ENCODE data around the gene BCCIP. TPM values are rescaled to one million over a fixed set of nuclear protein-coding genes. Genes with fewer than 3 reads are reported as not detected.

Gene BCCIP
- total RNA-seq, 2 donors from 2014 or later, result 22.5 to 49.2 TPM

GRCh38 chr10:125849448-125849847 is 26.1 kb downstream of the BCCIP start:
- DNase-seq (ENCODE audit: low spot score), result no peak
- peaks cover 21% of the 10 kb centered on the region for H3K36me3 ChIP-seq
- no peak for ATAC-seq (ENCODE audit: insufficient number of reproducible peaks, low FRiP score, low read depth)

GRCh38 chr10:125850766-125851731 is 27.7 kb downstream of the BCCIP start:
- Histone ChIP-seq H3K4me1 (ENCODE audit: control insufficient read depth in 1 of 2, low read depth in 2 of 2) (no peaks in the 10 kb centered on the region), H3K4me3 (no peak overlapping the region), H3K36me3 (peaks cover 21% of the 10 kb centered on the region), H3K9me3 (no peaks in the 10 kb centered on the region), H3K27me3 (replicated peaks; ENCODE audit: insufficient read depth) (no peaks in the 10 kb centered on the region), H3K27ac (no peak overlapping the region)
- ATAC-seq (ENCODE audit: insufficient number of reproducible peaks, low FRiP score, low read depth) (no peak), DNase-seq (ENCODE audit: low spot score) (no peak)
- no peak for TF ChIP-seq CTCF (IDR thresholded peaks at IDR 0.05)

More at GRCh38 chr10:125849448-125849847, 26.1 kb downstream of the BCCIP start:
- Histone ChIP-seq H3K9me3 (no peaks in the 10 kb centered on the region), H3K4me1 (ENCODE audit: control insufficient read depth in 1 of 2, low read depth in 2 of 2) (no peaks in the 10 kb centered on the region), H3K4me3 (no peak overlapping the region), H3K27me3 (replicated peaks; ENCODE audit: insufficient read depth) (no peaks in the 10 kb centered on the region), H3K27ac (no peak overlapping the region)
- TF ChIP-seq CTCF (IDR thresholded peaks at IDR 0.05), result no peak

GRCh38 chr10:125852487-125852886 is 29.1 kb downstream of the BCCIP start:
- DNase-seq (ENCODE audit: low spot score) (no peak), ATAC-seq (ENCODE audit: insufficient number of reproducible peaks, low FRiP score, low read depth) (no peak)
- Histone ChIP-seq H3K27me3 (replicated peaks; ENCODE audit: insufficient read depth) (no peaks in the 10 kb centered on the region), H3K27ac (no peak overlapping the region), H3K36me3 (peaks cover 15% of the 10 kb centered on the region), H3K9me3 (no peaks in the 10 kb centered on the region), H3K4me1 (ENCODE audit: control insufficient read depth in 1 of 2, low read depth in 2 of 2) (no peaks in the 10 kb centered on the region), H3K4me3 (no peak overlapping the region)
- no peak for TF ChIP-seq CTCF (IDR thresholded peaks at IDR 0.05)

- H3K4me1 ChIP-seq (ENCODE audit: control insufficient read depth in 1 of 2, low read depth in 2 of 2), result no peaks in the 10 kb centered on the region
- H3K27ac ChIP-seq, result no peak overlapping the region
- DNase-seq (ENCODE audit: low spot score) (no peak), ATAC-seq (ENCODE audit: insufficient number of reproducible peaks, low FRiP score, low read depth) (no peak)
- peaks cover 2% of the 10 kb centered on the region for H3K36me3 ChIP-seq
- H3K9me3 ChIP-seq, result no peaks in the 10 kb centered on the region
- no peak for TF ChIP-seq CTCF (IDR thresholded peaks at IDR 0.05)
- H3K4me3 ChIP-seq, result no peak overlapping the region
- H3K27me3 ChIP-seq (replicated peaks; ENCODE audit: insufficient read depth), result no peaks in the 10 kb centered on the region
These were observed 33.9 kb downstream of the BCCIP start for GRCh38 chr10:125857185-125857760.

GRCh38 chr10:125859128-125859817 is 35.9 kb downstream of the BCCIP start:
- H3K9me3 ChIP-seq, result no peaks in the 10 kb centered on the region
- DNase-seq (ENCODE audit: low spot score), result no peak
- no peak for ATAC-seq (ENCODE audit: insufficient number of reproducible peaks, low FRiP score, low read depth)
- no peaks in the 10 kb centered on the region for H3K36me3 ChIP-seq
- H3K27ac ChIP-seq, result no peak overlapping the region
- no peaks in the 10 kb centered on the region for H3K27me3 ChIP-seq (replicated peaks; ENCODE audit: insufficient read depth)
- H3K4me3 ChIP-seq, result no peak overlapping the region
- no peaks in the 10 kb centered on the region for H3K4me1 ChIP-seq (ENCODE audit: control insufficient read depth in 1 of 2, low read depth in 2 of 2)
- no peak for TF ChIP-seq CTCF (IDR thresholded peaks at IDR 0.05)
